Psoas muscle (tissue), 8 donors: ENCODE measurements around the gene NUP88. TPM values are rescaled to one million over a fixed set of nuclear protein-coding genes. Genes with fewer than 3 reads are reported as not detected.

Source experiments
- ATAC-seq, 4 donors: fragments of 200-7000 bp; cut with Tn5 transposase; one replicate each; pipeline ENCODE4 v1.9.1; 2020; ENCODE audit warnings: moderate library complexity in 3 of 4, mild to moderate bottlenecking in 2 of 4
- DNase-seq, 2 donors: peaks; one replicate each; pipeline ENCODE4 v3.0.0-alpha.2; 2020
- H3K27ac ChIP-seq: fragments of 200-600 bp; one replicate; pipeline ENCODE4 v1.8.0; 2022
- H3K27me3 ChIP-seq, 3 donors: fragments of 200-600 bp in 1 of 3; one replicate each; pipeline versions ENCODE4 v1.6.1 to v1.8.0; 2013 to 2022; ENCODE audit warnings: low read length in 2 of 3, mild to moderate bottlenecking in 2 of 3, moderate library complexity in 1 of 3; ENCODE audit not compliant: insufficient read depth in 3 of 3
- H3K36me3 ChIP-seq, 2 donors: fragments of 200-600 bp in 1 of 2; one replicate each; pipeline versions ENCODE4 v1.6.1 to v1.8.0; 2013 to 2022; ENCODE audit warnings: low read depth in 1 of 2, mild to moderate bottlenecking in 1 of 2, moderate library complexity in 1 of 2; ENCODE audit not compliant: insufficient read depth in 1 of 2
- H3K4me1 ChIP-seq: fragments of 200-600 bp; one replicate; pipeline ENCODE4 v1.8.0; 2022
- H3K4me3 ChIP-seq: fragments of 200-600 bp; one replicate; pipeline ENCODE4 v1.8.0; 2022; ENCODE audit warnings: mild to moderate bottlenecking
- H3K9me3 ChIP-seq: fragments of 200-600 bp; one replicate; pipeline ENCODE4 v1.8.0; 2022
- WGBS, 3 donors: extraction: QIAGEN DNeasy Blood & Tissue Kit; methylation state at CpG; one replicate each; pipeline versions ENCODE4 v1.1.6 to v1.1.7; 2013; 5-methylcytosine and 5-hydroxymethylcytosine counted together
- intact Hi-C, 2 donors: fragments of 100-400 bp; cut with DNase I; formaldehyde crosslinking; loops; one replicate each; pipeline versions ENCODE4 v1.11.0 to v1.14.2; 2022
- polyA plus RNA-seq, 3 donors: library from polyadenylated mRNA; stranded (reverse); fragments of 200-250 nt; gene quantifications; one replicate each; pipeline ENCODE4 v1.2.3, GENCODE V29; 2013
- total RNA-seq, 4 donors: library from RNA; stranded (reverse); fragmentation: NEBNext Ultra II Directional in 2 of 4; extraction: Animal tissue kit (Norgen Biotek cat#: 25700) in 2 of 4; gene quantifications; one replicate each; pipeline versions ENCODE4 v1.2.1 to v1.2.4, GENCODE V29; 2021 to 2023
- TF ChIP-seq, protein P1 (sequence below): fragments of 200-600 bp; IDR thresholded peaks from one replicate; pipeline ENCODE4 v1.8.0; 2022; ENCODE audit warnings: antibody characterized with exemption
- donor health status: healthy with polysubstance abuse.
- donor health status: DM: no; HTN: no; CAD: no; lungs with moderate emphysema.
- donor health status: Bipolar disorder and iron deficiency.
- donor health status: healthy.
- donor health status: DM: yes; HTN: yes; CAD: no.
- donor health status: DM: no; HTN: no; CAD: no.
- donor health status: DM: no; HTN: no; CAD: no.
- donor health status: DM: yes; HTN: yes; CAD: no.

The NUP88 gene
- total and polyA plus RNA-seq, 7 donors: 54.4 to 106 (median 82.6) TPM

DNA sequence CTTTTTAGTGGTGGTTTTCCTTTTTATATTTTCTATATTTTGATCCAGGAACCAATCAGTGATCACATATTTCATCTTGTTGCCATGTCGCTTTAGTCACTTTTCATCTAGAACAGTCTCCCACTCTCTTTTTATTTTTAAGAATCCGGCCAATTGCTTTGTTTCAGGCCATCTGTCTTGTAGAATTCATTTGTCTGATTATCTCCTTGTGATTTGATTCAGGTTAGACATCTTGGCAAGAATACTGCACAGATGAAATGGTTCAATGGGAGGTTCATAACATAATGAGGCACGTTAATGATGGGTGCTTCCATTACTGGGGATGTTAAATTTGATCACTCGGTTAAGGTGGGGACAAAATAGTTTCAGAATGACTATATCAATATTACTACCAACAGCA, 49.1 kb downstream of the NUP88 start:
- DNase-seq (no peak), ATAC-seq (no peak)
- Histone ChIP-seq H3K9me3 (no peaks in the 10 kb centered on the region), H3K4me3 (no peak overlapping the region), H3K36me3 (peaks cover 15 to 97% of the 10 kb centered on the region in 2 donors), H3K4me1 (no peaks in the 10 kb centered on the region), H3K27me3 (no peaks in the 10 kb centered on the region), H3K27ac (no peak overlapping the region)
- WGBS, 3 donors: 92 to 95% (median 93%) methylated on average over 4 of the region's 4 CpGs
- intact Hi-C loops: loop anchor here (5.0 kb wide), 2 partner anchors 37 to 88 kb away; partner anchors contain the start of gene RABEP1 (in 1 of the 2)
- TF ChIP-seq, protein P1, sequence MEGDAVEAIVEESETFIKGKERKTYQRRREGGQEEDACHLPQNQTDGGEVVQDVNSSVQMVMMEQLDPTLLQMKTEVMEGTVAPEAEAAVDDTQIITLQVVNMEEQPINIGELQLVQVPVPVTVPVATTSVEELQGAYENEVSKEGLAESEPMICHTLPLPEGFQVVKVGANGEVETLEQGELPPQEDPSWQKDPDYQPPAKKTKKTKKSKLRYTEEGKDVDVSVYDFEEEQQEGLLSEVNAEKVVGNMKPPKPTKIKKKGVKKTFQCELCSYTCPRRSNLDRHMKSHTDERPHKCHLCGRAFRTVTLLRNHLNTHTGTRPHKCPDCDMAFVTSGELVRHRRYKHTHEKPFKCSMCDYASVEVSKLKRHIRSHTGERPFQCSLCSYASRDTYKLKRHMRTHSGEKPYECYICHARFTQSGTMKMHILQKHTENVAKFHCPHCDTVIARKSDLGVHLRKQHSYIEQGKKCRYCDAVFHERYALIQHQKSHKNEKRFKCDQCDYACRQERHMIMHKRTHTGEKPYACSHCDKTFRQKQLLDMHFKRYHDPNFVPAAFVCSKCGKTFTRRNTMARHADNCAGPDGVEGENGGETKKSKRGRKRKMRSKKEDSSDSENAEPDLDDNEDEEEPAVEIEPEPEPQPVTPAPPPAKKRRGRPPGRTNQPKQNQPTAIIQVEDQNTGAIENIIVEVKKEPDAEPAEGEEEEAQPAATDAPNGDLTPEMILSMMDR: no peak

DNA sequence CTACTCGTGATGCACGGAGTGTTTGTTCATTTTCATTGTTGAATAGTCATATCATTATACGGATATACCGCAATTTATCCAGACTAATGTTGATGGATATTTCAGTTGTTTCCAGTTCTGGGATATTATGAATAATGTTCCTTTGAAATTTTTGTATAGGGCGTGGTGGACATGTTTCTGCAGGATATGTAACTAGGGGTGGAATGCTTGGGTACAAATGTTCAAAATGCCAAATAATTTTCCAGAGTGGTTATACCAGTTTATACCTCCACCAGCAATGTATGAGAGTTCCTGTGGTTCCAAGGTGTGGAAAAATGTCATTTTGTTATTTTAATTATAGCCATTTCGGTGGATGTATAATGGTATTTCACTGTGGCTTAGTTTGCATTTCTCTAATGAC, 53.6 kb downstream of the NUP88 start:
- Histone ChIP-seq H3K4me1 (no peaks in the 10 kb centered on the region), H3K27me3 (no peaks in the 10 kb centered on the region), H3K36me3 (peaks cover 15 to 95% of the 10 kb centered on the region in 2 donors), H3K27ac (no peak overlapping the region), H3K9me3 (no peaks in the 10 kb centered on the region), H3K4me3 (no peak overlapping the region)
- intact Hi-C loops: no loop called here
- TF ChIP-seq, protein P1: no peak
- DNase-seq (no peak), ATAC-seq (no peak)
- 86 to 92% (median 89%) methylated on average over 6 of the region's 6 CpGs for WGBS, 3 donors

DNA sequence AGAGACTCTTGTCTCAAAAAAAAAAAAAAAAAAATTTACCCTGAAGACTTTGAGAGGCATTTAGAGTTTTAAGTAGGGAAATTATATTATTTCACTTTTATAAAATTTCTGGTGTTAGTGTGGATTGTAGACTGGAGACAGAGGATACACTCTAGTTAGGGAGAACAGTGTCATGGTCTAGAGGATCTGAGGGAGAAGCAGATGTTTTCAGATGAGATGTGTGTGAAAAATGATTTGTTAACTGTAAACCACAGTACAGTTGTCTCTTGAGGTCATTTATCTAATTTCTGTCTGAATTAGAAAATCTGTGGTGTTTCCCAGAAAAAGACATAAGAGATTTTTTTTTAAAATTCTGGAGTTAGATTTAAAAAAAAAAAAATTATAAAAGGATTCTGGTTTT, 54.8 kb downstream of the NUP88 start:
- intact Hi-C loops: no loop called here
- Histone ChIP-seq H3K27me3 (no peaks in the 10 kb centered on the region), H3K9me3 (no peaks in the 10 kb centered on the region), H3K4me3 (no peak overlapping the region), H3K36me3 (peaks cover 12 to 94% of the 10 kb centered on the region in 2 donors), H3K4me1 (no peaks in the 10 kb centered on the region), H3K27ac (no peak overlapping the region)
- DNase-seq (no peak), ATAC-seq (no peak)
- TF ChIP-seq, protein P1: no peak

DNA sequence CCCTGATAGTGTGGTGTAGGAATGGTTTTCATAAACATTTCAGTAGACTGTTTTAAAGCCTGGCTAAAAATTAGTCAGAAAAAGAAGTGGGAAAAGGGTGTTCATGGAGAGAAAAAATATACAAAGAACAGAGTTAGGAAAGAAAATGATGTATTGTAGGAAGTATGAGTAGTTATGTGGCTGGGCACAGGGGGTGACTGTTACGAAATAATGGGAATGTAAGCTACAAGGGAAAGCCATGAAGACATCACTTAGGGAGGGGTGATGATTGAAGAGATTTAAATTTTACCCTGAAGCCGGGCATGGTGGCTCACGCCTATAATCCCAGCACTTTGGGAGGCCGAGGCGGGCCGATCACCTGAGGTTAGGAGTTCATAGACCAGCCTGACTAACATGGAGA, 55.3 kb downstream of the NUP88 start:
- Histone ChIP-seq H3K27me3 (no peaks in the 10 kb centered on the region), H3K4me1 (no peaks in the 10 kb centered on the region), H3K36me3 (peaks cover 12 to 92% of the 10 kb centered on the region in 2 donors), H3K27ac (no peak overlapping the region), H3K4me3 (no peak overlapping the region), H3K9me3 (no peaks in the 10 kb centered on the region)
- TF ChIP-seq, protein P1: no peak
- WGBS, 3 donors: 94 to 97% (median 95%) methylated on average over 6 of the region's 6 CpGs
- intact Hi-C loops: no loop called here
- no peak for DNase-seq
- no peak for ATAC-seq

DNA sequence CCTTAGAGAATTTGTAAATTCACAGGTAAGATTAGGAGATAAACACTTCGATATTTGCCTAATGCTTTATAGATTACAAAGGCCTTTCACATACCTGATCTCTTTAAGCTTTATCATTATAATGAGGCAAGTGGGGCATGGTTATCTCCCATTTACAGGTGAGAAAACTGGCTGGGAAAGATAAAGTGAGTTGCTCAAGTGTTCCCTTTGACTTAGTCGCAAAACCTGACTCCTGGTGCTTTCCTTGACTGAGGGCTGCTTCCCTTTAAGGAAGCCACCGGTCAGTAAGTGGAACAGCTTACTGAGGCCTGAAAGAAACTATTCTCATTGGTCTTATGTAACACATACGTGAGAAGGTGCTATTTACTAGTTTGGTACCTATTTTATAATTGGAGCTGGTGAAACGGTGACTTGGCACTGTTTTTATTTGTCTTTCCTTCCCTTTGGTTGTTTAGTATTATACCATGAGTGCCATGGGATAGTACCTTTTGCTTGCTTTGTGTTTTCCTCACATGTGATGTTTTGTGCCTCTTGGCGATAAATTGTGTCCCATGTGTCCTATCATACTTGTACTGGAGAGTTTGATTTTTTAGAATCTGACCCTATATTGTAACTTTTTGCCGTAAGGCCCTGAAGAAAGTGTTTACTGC, 57.2 kb downstream of the NUP88 start:
- ATAC-seq (no peak), DNase-seq (no peak)
- Histone ChIP-seq H3K4me3 (no peak overlapping the region), H3K4me1 (no peaks in the 10 kb centered on the region), H3K9me3 (no peaks in the 10 kb centered on the region), H3K27me3 (no peaks in the 10 kb centered on the region), H3K36me3 (peaks cover 12 to 92% of the 10 kb centered on the region in 2 donors), H3K27ac (no peak overlapping the region)
- 72 to 80% (median 74%) methylated on average over 7 of the region's 7 CpGs for WGBS, 3 donors
- intact Hi-C loops: no loop called here
- TF ChIP-seq, protein P1: no peak
